GM20431 (cell line): ENCODE results near the gene FBF1.
"Not testable (repeated sequence)": the region's sequence is repeated elsewhere in the genome, so short reads cannot be mapped to it uniquely, and the experiment has no call there.

ENCODE experiments used
- in situ Hi-C: fragments of 300-500 bp; cut with MseI, MboI; formaldehyde crosslinking; loops from one replicate; pipeline ENCODE4 v1.15.0; 2020; ENCODE audit warnings: low sequenced_read_pairs; ENCODE audit not compliant: unreplicated experiment

Gene FBF1

GRCh38 chr17:75878174-75878998 lies 62.5 kb downstream of the FBF1 start, which contains the start of gene TRIM47:
TRIM47 (minus strand) TSS chr17:75878581; CDS start chr17:75878548, 33 bp downstream.
- in situ Hi-C loops, result no loop called here

DNA sequence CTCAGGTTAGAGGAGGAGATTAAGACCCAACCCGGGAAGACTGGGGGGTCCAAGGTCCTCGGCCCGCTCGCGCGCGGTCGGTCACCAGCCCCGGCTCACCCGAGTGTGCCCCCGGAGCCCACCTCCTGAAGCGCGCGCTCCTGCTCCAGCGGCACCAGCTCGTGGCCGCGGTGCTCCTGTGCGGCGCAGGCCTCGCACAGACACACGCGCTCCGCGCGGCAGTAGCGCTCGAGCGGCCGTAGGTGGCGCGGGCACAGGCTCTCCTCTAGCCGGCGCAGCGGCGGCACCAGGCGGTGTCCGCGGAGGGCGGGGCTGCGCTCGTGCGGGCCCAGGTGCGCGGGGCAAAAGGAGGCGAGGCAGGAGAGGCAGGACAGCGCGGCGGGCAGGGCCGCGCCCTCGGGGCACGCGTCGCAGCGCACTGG lies 63.1 kb downstream of the FBF1 start:
- in situ Hi-C loops, result no loop called here

- in situ Hi-C loops, result no loop called here
Measured at GRCh38 chr17:75876938-75877751, 63.7 kb downstream of the FBF1 start.

DNA sequence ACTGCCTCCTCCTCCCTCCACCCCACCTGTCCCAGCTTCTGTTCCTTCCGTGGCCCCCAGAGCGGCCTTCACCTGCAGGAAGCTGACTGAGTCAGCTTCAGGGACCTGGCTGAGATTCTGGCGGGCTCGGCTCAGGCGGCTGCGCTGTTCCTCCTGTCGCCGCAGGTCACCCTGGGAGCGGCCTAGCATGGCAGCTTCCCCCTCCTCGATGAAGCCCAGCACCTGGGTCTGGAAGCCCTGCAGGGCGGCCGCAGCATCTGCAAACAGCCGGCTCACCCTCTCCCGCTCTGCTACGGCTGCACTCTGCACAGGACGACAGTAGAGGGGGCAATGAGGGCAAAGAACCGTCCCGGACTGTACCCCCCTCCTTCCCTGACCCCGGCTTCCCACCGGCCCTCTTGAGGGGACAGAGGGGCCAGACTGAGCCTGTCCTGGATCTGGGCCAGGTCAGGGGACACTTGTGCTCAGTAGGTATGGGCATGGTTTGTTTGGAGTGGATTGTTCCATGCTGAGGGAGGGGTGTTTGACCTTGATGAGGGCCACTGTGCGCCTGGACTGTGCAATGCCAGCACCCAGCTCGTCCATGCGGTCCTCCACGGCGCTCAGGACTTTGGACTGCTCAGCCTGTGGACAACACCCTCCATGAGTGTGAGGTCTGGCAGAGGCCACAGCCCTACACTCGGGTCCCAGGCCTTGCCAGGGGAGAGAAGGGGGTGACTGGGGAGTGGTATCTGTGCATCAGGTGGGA lies 64.5 kb downstream of the FBF1 start:
- in situ Hi-C loops, result no loop called here

DNA sequence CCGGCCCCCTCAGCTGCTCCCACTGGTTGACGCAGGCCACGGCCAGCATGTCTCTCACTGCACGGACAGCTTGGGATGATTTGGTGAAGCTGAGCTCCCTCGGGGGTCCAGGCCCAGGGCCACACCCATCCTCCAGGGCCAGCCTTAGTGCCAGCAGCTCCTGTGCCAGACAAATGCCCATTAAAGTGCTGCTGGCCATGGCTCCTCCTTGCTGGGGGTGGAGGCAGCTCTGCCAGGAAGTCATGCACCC lies 65.0 kb downstream of the FBF1 start:
- in situ Hi-C loops, result no loop called here

- in situ Hi-C loops, result no loop called here
Measured at GRCh38 chr17:75875182-75875939, 65.5 kb downstream of the FBF1 start.

DNA sequence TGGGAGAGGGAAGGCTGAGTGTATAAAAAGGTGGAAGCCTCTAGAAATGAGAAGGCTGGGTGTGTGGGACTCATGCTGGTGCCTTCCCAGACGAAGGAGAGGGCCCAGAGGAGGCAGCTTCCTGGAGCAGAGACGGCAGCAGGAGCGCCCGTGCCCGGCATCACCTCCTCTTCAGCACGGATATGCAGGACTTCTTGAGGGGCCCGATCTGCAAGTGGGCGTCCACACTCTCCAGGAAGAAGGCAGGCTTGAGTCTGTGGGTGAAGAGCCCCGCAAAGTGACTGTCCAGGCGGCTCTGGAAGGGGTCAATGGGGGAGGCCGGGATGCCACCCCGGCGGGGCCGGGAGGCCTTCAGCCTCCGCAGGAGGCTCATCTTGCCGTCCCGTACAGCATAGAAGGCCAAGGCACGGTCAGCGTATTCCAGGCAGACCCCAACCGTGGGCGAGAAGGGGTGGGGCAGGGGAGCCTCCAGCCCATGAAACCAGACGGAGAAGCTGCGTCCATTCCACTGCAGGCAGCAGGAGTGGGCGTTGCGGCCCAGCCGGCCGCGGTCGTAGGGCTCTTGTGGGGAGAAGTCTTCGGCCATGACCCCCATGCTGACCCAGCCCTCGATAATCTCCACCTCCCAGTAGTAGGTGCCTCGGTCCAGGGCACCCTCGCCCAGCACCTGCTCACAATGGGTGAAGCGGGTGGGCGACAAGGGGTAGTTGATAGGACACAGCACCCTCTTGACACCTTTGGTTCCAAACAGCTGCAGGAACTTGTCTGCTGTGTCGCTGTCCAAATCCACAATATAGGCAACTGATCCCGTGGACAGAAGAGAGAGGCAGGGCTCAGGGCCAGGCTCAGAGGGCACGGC lies 66.3 kb downstream of the FBF1 start:
- in situ Hi-C loops, result no loop called here

DNA sequence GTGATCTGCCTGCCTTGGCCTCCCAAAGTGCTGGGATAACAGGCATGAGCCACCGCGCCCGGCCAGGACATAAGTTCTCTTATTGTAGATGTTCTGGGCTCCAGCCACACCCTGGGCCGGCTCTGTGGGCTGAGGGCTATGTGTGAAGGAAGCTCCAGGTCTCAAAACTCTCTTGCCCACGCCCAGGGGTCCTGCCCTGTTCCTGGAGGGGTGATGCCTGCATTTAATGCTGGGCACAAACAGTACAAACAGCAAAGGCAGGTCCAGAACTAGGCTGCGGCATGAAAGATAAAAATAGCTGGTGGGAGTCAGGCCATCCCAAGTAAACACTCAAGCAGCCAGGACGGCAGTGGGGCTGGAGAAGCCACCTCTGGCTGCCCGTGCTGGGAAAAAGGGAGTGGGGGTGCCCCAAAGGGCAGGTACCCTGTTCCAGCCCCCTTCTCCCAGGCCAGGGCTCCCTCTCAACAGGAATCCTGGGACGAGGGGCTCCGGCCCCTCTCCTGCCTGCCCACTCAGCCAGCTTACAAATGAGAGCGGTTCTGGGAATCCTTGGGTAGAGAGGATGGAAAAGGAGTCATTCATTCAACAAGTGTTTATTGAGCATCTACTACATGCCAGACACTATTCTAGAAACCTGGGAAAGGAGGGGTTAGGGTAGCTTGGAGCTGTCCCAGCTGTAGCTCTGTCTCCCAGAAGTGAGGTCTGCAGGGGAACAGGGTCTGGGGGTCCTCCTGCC lies 67.1 kb downstream of the FBF1 start:
- in situ Hi-C loops, result no loop called here

DNA sequence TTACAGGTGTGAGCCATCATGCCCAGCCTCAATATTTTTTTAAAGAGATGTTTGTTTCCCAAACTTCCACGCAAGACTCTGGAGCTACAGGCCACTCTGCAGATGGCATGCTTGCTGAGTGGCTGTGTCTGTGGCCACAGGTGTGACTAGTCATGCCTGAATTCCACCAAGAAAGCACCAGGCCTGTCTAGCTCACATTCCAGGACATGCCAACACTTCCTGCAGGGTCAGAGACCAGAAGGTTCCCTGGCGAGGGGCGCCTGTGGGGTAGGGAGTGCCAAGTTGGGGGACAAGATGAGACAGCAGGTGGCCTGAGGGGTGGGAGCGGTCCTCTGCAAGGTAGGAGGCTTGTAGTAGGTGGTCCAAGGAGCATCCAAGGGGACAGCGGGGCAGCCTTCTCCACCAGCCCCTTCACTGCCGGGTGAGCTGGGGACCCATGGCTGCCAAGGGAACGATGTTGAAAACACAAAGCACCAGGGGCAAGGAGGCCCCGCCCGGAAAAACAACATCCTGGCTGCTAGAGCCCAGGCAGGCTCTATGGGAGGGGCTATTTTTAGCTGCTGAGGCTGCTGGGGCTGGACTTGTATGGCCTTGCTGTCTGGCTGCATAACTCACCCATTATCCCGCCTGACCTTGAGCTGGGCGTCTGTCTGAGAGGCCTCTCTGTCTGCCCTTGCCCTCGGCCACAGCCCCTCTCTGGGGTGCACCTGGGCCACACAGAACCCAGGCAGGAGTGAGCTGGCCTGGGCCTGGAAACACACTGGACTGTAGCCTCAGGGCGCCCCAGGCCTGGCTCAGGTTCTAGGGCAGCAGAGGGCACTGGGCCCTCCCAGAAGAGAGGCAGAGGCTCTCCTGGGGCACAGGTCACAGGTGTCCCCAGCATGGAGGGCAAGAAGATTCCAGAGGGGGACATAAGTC lies 68.1 kb downstream of the FBF1 start:
- in situ Hi-C loops, result no loop called here

GRCh38 chr17:75870228-75870627 lies 70.6 kb downstream of the FBF1 start:
- in situ Hi-C loops, result not testable (repeated sequence)

DNA sequence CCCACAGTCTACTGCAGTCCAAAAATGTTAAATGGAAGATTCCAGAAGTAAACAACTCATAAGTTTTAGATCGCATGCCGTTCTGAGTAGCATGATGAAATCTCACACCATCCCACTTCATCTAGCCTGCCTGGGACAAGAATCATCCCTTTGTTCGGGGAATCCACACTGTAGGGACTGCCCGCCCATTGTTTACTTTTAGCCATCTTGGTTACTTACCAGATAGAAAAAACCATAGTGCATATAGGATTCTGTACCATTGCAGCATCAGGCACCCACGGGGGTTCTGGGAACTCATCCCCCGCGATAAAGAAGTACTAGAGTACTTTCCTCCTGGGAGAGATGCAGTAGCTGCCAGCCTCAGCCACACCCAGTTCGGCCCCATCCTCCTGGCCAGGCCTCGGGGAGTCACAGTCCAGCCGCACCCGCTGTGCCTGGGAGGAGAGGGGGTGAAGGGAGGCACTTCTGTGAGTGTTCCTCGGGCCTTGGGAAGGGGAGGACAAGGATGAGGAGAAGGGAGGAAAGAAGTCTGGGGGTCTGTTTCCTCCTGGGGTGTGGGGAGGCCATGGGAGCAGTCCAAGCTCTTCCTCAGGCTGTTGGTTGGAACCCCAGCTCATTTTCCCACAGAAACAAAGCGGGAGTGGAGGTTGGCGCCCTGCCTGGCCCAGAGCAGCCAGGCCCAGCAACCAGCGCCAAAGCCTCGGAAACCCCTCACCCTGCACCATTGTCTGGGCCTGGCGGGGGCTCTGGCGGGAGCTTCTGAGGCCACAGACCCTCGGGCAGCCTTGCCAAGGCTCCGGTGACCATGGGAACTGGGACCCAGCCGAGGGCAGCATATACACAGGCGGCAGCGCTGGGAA lies 71.3 kb downstream of the FBF1 start:
- in situ Hi-C loops, result no loop called here

DNA sequence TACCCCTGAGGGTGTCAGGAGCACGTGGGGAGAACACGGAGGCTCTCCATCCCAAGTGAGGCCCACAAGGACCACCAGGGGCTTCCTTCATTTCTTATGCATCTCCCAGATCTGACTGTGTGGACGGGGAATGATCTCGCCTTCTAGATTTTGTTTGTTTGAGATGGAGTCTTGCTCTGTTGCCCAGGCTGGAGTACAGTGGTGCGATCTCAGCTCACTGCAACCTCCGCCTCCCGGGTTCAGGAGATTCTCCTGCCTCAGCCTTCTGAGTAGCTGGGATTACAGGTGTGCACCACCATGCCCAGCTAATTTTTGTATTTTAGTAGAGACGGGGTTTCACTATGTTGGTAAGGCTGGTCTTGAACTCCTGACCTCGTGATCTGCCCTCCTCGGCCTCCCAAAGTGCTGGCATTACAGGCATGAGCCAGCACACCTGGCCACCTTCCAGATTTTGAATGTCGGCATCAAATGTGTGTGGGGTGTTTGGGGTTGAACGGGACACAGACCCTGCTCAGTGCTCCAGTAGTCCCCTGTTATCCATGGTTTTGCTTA lies 72.0 kb downstream of the FBF1 start:
- in situ Hi-C loops, result not testable (repeated sequence)

DNA sequence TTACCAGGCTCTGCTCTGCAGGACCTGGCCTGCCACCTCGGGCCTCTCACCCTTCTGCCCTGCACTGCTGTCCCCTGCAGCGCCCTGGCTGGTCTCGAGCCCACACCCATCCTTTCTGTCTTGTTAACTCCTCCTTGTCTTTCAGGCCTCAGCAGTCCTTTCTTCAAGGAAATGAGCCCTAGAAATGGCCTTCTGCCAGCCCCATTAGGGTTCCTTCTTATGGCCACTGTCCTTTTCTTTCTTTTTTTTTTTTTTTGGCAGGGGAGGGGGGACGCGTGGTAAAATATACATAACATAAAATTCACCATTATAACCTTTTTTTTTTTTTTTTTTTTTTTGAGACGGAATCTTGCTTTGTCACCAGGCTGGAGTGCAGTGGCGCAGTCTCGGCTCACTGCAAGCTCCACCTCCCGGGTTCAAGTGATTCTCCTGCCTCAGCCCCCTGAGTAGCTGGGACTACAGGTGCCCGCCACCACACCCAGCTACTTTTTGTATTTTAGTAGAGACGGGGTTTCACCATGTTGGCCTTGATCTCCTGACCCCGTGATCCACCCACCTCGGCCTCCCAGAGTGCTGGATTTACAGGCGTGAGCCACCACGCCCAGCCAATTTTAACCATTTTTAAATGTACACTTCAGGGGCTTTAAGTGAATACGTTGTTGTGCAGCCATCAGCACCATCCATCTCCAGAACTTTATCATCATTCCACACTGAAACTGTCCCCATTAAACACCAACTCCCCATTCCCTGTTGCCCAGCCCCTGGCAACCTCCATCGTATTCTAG lies 75.2 kb downstream of the FBF1 start:
- in situ Hi-C loops, result not testable (repeated sequence)

- in situ Hi-C loops, result not testable (repeated sequence)
Measured at GRCh38 chr17:75864887-75865286, 76.0 kb downstream of the FBF1 start.

- in situ Hi-C loops, result no loop called here
Measured at GRCh38 chr17:75864448-75864871, 76.4 kb downstream of the FBF1 start.

DNA sequence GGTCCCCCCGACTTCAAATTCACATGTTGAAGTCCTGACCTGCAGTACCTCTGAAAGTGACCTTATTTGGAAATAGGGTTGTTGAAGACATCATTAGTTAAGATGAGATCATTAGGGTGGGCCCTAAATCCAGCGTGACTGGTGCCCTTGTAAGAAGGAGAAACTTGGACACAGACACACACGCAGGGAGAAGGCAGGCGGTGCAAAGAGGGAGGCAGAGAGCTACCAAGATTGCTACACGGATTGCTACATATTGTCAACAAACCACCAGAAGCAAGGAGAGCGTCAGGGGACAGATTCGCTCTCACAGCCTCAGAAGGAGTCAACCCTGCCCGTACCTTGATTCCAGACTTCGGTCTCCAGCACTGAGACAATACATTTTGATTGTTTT lies 78.9 kb downstream of the FBF1 start:
- in situ Hi-C loops, result no loop called here
